SK-N-SH (cell line): ENCODE data around the gene MYLK3. TPM values are rescaled to one million over a fixed set of nuclear protein-coding genes. Genes with fewer than 3 reads are reported as not detected.

Source experiments
- CTCF ChIA-PET: fragments of 300-600, 350-600 bp; formaldehyde crosslinking; extraction: SDS; loops from one replicate; lab custom pipeline; 2021; lab: Yijun Ruan, JAX
- POLR2A ChIA-PET: fragments of 350-600 bp; sonication (Branson Sonifier 250); formaldehyde crosslinking; extraction: SDS; loops from one replicate; lab custom pipeline; 2020; ENCODE audit warnings: antibody characterized with exemption, inconsistent platforms; lab: Yijun Ruan, JAX
- DNase-seq: peaks from one replicate; pipeline ENCODE4 v3.0.0; 2012
- H2AFZ ChIP-seq: fragments of 200-600 bp; sonication (generic); 2 replicates; pipeline ENCODE4 v1.8.1; 2016; ENCODE audit warnings: antibody characterized with exemption, mild to moderate bottlenecking, low read depth
- H3F3A ChIP-seq: fragments of 200-600 bp; sonication (generic); replicated peaks from 2 replicates; pipeline ENCODE3; 2016; ENCODE audit warnings: antibody characterized with exemption, mild to moderate bottlenecking; ENCODE audit not compliant: insufficient read depth
- H3K27ac ChIP-seq, 2 experiments: fragments of 200-500 bp in 1 of 2; fragments of 200-600 bp in 1 of 2; sonication (Bioruptor generic) in 1 of 2; sonication (generic), shearing (Covaris generic) in 1 of 2; 2 replicates each; pipeline versions ENCODE4 v1.5.1 to v1.6.1; 2014 to 2016; ENCODE audit warnings: low read depth in 2 of 2, inconsistent platforms in 1 of 2, low read length in 1 of 2, mild to moderate bottlenecking in 1 of 2, mixed read lengths in 1 of 2
- H3K27me3 ChIP-seq: fragments of 200-600 bp; sonication (generic), shearing (Covaris generic); 2 replicates; pipeline ENCODE4 v1.6.1; 2016; ENCODE audit warnings: mixed run types; ENCODE audit not compliant: insufficient read depth
- H3K36me3 ChIP-seq, 2 experiments: fragments of 200-500 bp in 1 of 2; fragments of 200-600 bp in 1 of 2; sonication (Bioruptor generic) in 1 of 2; sonication (generic) in 1 of 2; replicated peaks in 1 of 2; 2 replicates each; pipeline versions ENCODE3 to v1.5.1; 2014 to 2016; ENCODE audit warnings: low read length in 1 of 2, mild to moderate bottlenecking in 1 of 2; ENCODE audit not compliant: insufficient read depth in 2 of 2, control insufficient read depth in 1 of 2
- H3K4me1 ChIP-seq, 2 experiments: fragments of 200-500 bp in 1 of 2; fragments of 200-600 bp in 1 of 2; sonication (Bioruptor generic) in 1 of 2; sonication (generic), shearing (Covaris generic) in 1 of 2; 2 replicates each; pipeline versions ENCODE4 v1.5.1 to v1.6.1; 2014 to 2016; ENCODE audit warnings: low read depth in 1 of 2, low read length in 1 of 2, mixed run types in 1 of 2; ENCODE audit not compliant: insufficient read depth in 2 of 2, control insufficient read depth in 1 of 2
- H3K4me2 ChIP-seq: fragments of 200-600 bp; sonication (generic), shearing (Covaris generic); 2 replicates; pipeline ENCODE4 v1.6.1; 2017; ENCODE audit warnings: mixed run types
- H3K4me3 ChIP-seq, 2 experiments: fragments of 200-500 bp in 1 of 2; fragments of 200-600 bp in 1 of 2; sonication (Bioruptor generic) in 1 of 2; sonication (generic), shearing (Covaris generic) in 1 of 2; 2 replicates each; pipeline versions ENCODE4 v1.5.1 to v1.8.1; 2014 to 2016; ENCODE audit warnings: low read depth in 2 of 2, inconsistent platforms in 1 of 2, low read length in 1 of 2, mild to moderate bottlenecking in 1 of 2, mixed read lengths in 1 of 2, moderate library complexity in 1 of 2
- H3K79me2 ChIP-seq: fragments of 200-600 bp; sonication (generic); 2 replicates; pipeline ENCODE4 v1.8.1; 2017; ENCODE audit warnings: mild to moderate bottlenecking; ENCODE audit not compliant: insufficient read depth
- H3K9ac ChIP-seq: fragments of 200-600 bp; sonication (generic); 2 replicates; pipeline ENCODE4 v1.6.1; 2017; ENCODE audit warnings: mixed run types
- H3K9me2 ChIP-seq: fragments of 200-600 bp; sonication (generic); 2 replicates; pipeline ENCODE4 v1.6.1; 2017; ENCODE audit warnings: mixed run types
- H3K9me3 ChIP-seq: fragments of 200-600 bp; sonication (generic); 2 replicates; pipeline ENCODE4 v1.6.1; 2017; ENCODE audit warnings: mixed run types, mild to moderate bottlenecking, moderate library complexity
- H4K20me1 ChIP-seq: fragments of 200-600 bp; sonication (generic); 2 replicates; pipeline ENCODE4 v1.6.1; 2017; ENCODE audit warnings: mild to moderate bottlenecking, mixed run types; ENCODE audit not compliant: insufficient read depth
- CTCF ChIP-seq: fragments of 200-600 bp; sonication (generic); IDR thresholded peaks from 2 replicates; pipeline ENCODE4 v1.6.1; 2017; ENCODE audit warnings: antibody characterized with exemption, mild to moderate bottlenecking, moderate library complexity
- ELF1 ChIP-seq: IDR thresholded peaks from 2 replicates; pipeline ENCODE4 v1.4.0; 2012
- EP300 ChIP-seq, 2 experiments: IDR thresholded peaks; 2 replicates each; pipeline versions ENCODE4 v1.4.0 to v1.6.1; 2012; ENCODE audit warnings: borderline replicate concordance in 1 of 2, low read depth in 1 of 2, low read length in 1 of 2
- EZH2phosphoT487 ChIP-seq: fragments of 200-600 bp; sonication (generic); IDR thresholded peaks from 2 replicates; pipeline ENCODE4 v1.6.1; 2017; ENCODE audit warnings: low read depth, mixed run types, mild to moderate bottlenecking, antibody characterized with exemption, moderate library complexity, borderline replicate concordance
- FOXJ3 ChIP-seq: sonication (generic); formaldehyde crosslinking; IDR thresholded peaks from 2 replicates; pipeline ENCODE4 v1.5.1; 2020; ENCODE audit warnings: mild to moderate bottlenecking, missing genetic modification reagents
- FOXM1 ChIP-seq: IDR thresholded peaks from 2 replicates; pipeline ENCODE4 v1.4.0; 2012; ENCODE audit warnings: low read depth, mild to moderate bottlenecking
- IRF3 ChIP-seq: fragments of 150-350 bp; IDR thresholded peaks from 2 replicates; pipeline ENCODE4 v1.6.1; 2016; ENCODE audit warnings: mild to moderate bottlenecking, low read depth, low read length
- MAX ChIP-seq: IDR thresholded peaks from 2 replicates; pipeline ENCODE4 v1.4.0; 2012; ENCODE audit warnings: low read depth
- MEF2A ChIP-seq: IDR thresholded peaks from 2 replicates; pipeline ENCODE4 v1.4.0; 2012; ENCODE audit warnings: low read depth, borderline replicate concordance
- NRF1 ChIP-seq: IDR thresholded peaks from 2 replicates; pipeline ENCODE4 v1.6.1; 2012; ENCODE audit warnings: low read depth, mild to moderate bottlenecking, low read length
- PBX3 ChIP-seq: IDR thresholded peaks from 2 replicates; pipeline ENCODE4; 2012
- POLR2AphosphoS5 ChIP-seq: IDR thresholded peaks from 2 replicates; pipeline ENCODE4 v1.6.1; 2012; ENCODE audit warnings: low read depth, low read length
- RCOR1 ChIP-seq: fragments of 150-350 bp; IDR thresholded peaks from 2 replicates; pipeline ENCODE4 v1.6.1; 2017; ENCODE audit warnings: antibody characterized with exemption, low read length
- REST ChIP-seq: IDR thresholded peaks from 2 replicates; pipeline ENCODE4 v1.6.1; 2012; ENCODE audit warnings: mild to moderate bottlenecking, low read depth, low read length, moderate library complexity
- RFX5 ChIP-seq: IDR thresholded peaks from 2 replicates; pipeline ENCODE4 v1.6.1; 2012; ENCODE audit warnings: mild to moderate bottlenecking, improper control_type of control experiment, low read length
- RXRA ChIP-seq: IDR thresholded peaks from 2 replicates; pipeline ENCODE4 v1.4.0; 2012; ENCODE audit warnings: low read depth, mild to moderate bottlenecking, borderline replicate concordance
- TCF12 ChIP-seq: IDR thresholded peaks from 2 replicates; pipeline ENCODE4 v1.4.0; 2012
- TEAD4 ChIP-seq: IDR thresholded peaks from 2 replicates; pipeline ENCODE4 v1.4.0; 2012; ENCODE audit warnings: mild to moderate bottlenecking, borderline replicate concordance; ENCODE audit not compliant: insufficient read depth
- YY1 ChIP-seq: IDR thresholded peaks from 2 replicates; pipeline ENCODE4 v1.4.0; 2012; ENCODE audit warnings: low read depth, mild to moderate bottlenecking
- WGBS: methylation state at CpG from one replicate; pipeline ENCODE4 v1.1.6; 2017; ENCODE audit warnings: low lambda C conversion rate; 5-methylcytosine and 5-hydroxymethylcytosine counted together
- polyA plus RNA-seq, 3 experiments: library from polyadenylated mRNA; depleted of rRNA; stranded (reverse); fragments of >200 nt; gene quantifications; 2 replicates each; pipeline ENCODE4 v1.2.3, GENCODE V29; 2012

The MYLK3 gene
- polyA plus RNA-seq, 1 of the 3 experiments (the other 2 are of a cell fraction) = 0.05 TPM

- Histone ChIP-seq H2AFZ (no peak overlapping the region), H3K9ac (no peak overlapping the region), H3K27ac (no peak overlapping the region), H3K4me3 (no peak overlapping the region), H3K27me3 (no peaks in the 10 kb centered on the region), H4K20me1 (peaks cover 12% of the 10 kb centered on the region; the same call in 1 of the 2 replicates), H3K36me3 (peaks cover 23 to 29% of the 10 kb centered on the region in 2 experiments), H3K4me2 (no peak overlapping the region), H3K9me2 (no peaks in the 10 kb centered on the region), H3K79me2 (peaks cover 41% of the 10 kb centered on the region), H3K4me1 (peaks cover 6 to 12% of the 10 kb centered on the region in 2 experiments; a peak in 3 of 4 replicates), H3K9me3 (no peaks in the 10 kb centered on the region), H3F3A (peaks cover 13% of the 10 kb centered on the region)
- TF ChIP-seq YY1 (no peak), MEF2A (no peak), TEAD4 (no peak), EP300 (IDR thresholded peaks at IDR 0.05; ENCODE audit: borderline replicate concordance in 1 of 2, low read depth in 1 of 2, low read length in 1 of 2) (no peak), PBX3 (no peak), NRF1 (no peak), RXRA (no peak), ELF1 (no peak), TCF12 (no peak), CTCF (no peak), FOXM1 (no peak), RCOR1 (no peak), RFX5 (no peak), EZH2phosphoT487 (no peak)
- POLR2A ChIA-PET = no interaction called here
- no peak for DNase-seq
- CTCF ChIA-PET = interaction anchor here (0.9 to 2.5 kb wide), 3 partner anchors 14 to 108 kb away, joined by 3 to 5 read pairs (median 4); no protein-coding TSS in a partner anchor
- WGBS = 97% methylated on average over 2 of the region's 2 CpGs
Measured at GRCh38 chr16:46693598-46693997, 54.5 kb downstream of the MYLK3 start.

GRCh38 chr16:46691726-46692125, 56.4 kb downstream of the MYLK3 start:
- peaks cover 30% of the 10 kb centered on the region for H4K20me1 ChIP-seq
- POLR2A ChIA-PET = no interaction called here
- H3K4me3 ChIP-seq = peak overlapping the region in 1 of 2 experiments; percentile 83; a peak in 2 of 4 replicates
- H3K79me2 ChIP-seq = peaks cover 59% of the 10 kb centered on the region
- WGBS = 79% methylated on average over 4 of the region's 4 CpGs
- no peaks in the 10 kb centered on the region for H3K9me3 ChIP-seq
- H3K27me3 ChIP-seq = no peaks in the 10 kb centered on the region
- peak overlapping the region in 1 of 2 experiments; percentile 93; a peak in 1 of 4 replicates for H3K27ac ChIP-seq
- DNase-seq = no peak
- H3K4me1 ChIP-seq = peaks cover 18% of the 10 kb centered on the region in 2 experiments
- no peak for TF ChIP-seq MAX
- TF ChIP-seq EZH2phosphoT487 = no peak
- TF ChIP-seq RXRA = no peak
- TF ChIP-seq REST = no peak
- TF ChIP-seq FOXJ3 (CRISPR knock-in tag) = no peak
- no peak for TF ChIP-seq POLR2AphosphoS5
- no peak for TF ChIP-seq IRF3
- no peak for TF ChIP-seq RFX5
- 0 out of 2 replicates have a peak overlapping the region, but pooled peaks have one; percentile 90 for H3K9ac ChIP-seq
- H3K4me2 ChIP-seq = peak overlapping the region; percentile 96
- peaks cover 14 to 20% of the 10 kb centered on the region in 2 experiments for H3K36me3 ChIP-seq
- H3F3A ChIP-seq = peaks cover 13% of the 10 kb centered on the region
- no peaks in the 10 kb centered on the region for H3K9me2 ChIP-seq
- CTCF ChIA-PET = interaction anchor here (1.1 to 3.0 kb wide), 5 partner anchors 14 to 109 kb away, joined by 3 to 18 read pairs (median 5); no protein-coding TSS in a partner anchor
- H2AFZ ChIP-seq = peak overlapping the region; percentile 74
